Activated CD8-positive, alpha-beta memory T cell treated with anti-CD3 and anti-CD28 coated beads, Interleukin-2, amount 50 U/mL, for 1 hour (primary cell): ENCODE results near the gene TTC7B.
"Not testable (repeated sequence)": the region's sequence is repeated elsewhere in the genome, so short reads cannot be mapped to it uniquely, and the experiment has no call there.

Experiments
- DNase-seq: peaks from one replicate; pipeline ENCODE4 v3.0.0-alpha.2; 2020; ENCODE audit errors: extremely low read depth

Gene TTC7B

GRCh38 chr14:90831821-90832220 is 15.6 kb upstream of the TTC7B start:
- no peak for DNase-seq

GRCh38 chr14:90830931-90831701 is 14.9 kb upstream of the TTC7B start:
- no peak for DNase-seq

GRCh38 chr14:90829677-90830076 is 13.4 kb upstream of the TTC7B start:
- no peak for DNase-seq

GRCh38 chr14:90828642-90829487 is 12.6 kb upstream of the TTC7B start:
- no peak for DNase-seq

GRCh38 chr14:90827919-90828610 is 11.8 kb upstream of the TTC7B start:
- peak; percentile 70 for DNase-seq

GRCh38 chr14:90823542-90823941 is 7.3 kb upstream of the TTC7B start:
- not testable (repeated sequence) for DNase-seq

GRCh38 chr14:90820958-90821357 is 4.7 kb upstream of the TTC7B start:
- peak; percentile 22 for DNase-seq

GRCh38 chr14:90819734-90820393 is 3.6 kb upstream of the TTC7B start:
- no peak for DNase-seq

GRCh38 chr14:90818715-90819114 is 2.5 kb upstream of the TTC7B start:
- no peak for DNase-seq

- no peak for DNase-seq
Measured at GRCh38 chr14:90816681-90817436, 629 bp upstream of the TTC7B start.

GRCh38 chr14:90815572-90815821 is 733 bp downstream of the TTC7B start:
- no peak for DNase-seq

- no peak for DNase-seq
Measured at GRCh38 chr14:90814806-90815571, 1.2 kb downstream of the TTC7B start.

- DNase-seq = no peak
Measured at GRCh38 chr14:90813442-90813841, 2.8 kb downstream of the TTC7B start.

GRCh38 chr14:90812109-90812508 is 4.1 kb downstream of the TTC7B start:
- no peak for DNase-seq

GRCh38 chr14:90811641-90812040 is 4.6 kb downstream of the TTC7B start:
- DNase-seq = no peak

GRCh38 chr14:90810806-90811205 is 5.4 kb downstream of the TTC7B start:
- no peak for DNase-seq

GRCh38 chr14:90809530-90810312 is 6.5 kb downstream of the TTC7B start:
- DNase-seq = no peak

- DNase-seq = no peak
Measured at GRCh38 chr14:90808759-90809529, 7.3 kb downstream of the TTC7B start.

- DNase-seq = no peak
Measured at GRCh38 chr14:90807060-90807459, 9.2 kb downstream of the TTC7B start.
